Measurements from ENCODE around the gene OR4M1.

GRCh38 chr14:19754172-19754571, 19.1 kb upstream of the OR4M1 start:
- TF ChIP-seq CTCF (IDR thresholded peaks at IDR 0.05) (no peak), POLR2AphosphoS5 (IDR thresholded peaks at IDR 0.05) (no peak)

Data from breast epithelium (tissue), 3 donors.